Endothelial cell of umbilical vein (primary cell): Measurements from ENCODE around the gene FHOD1. TPM values are rescaled to one million over a fixed set of nuclear protein-coding genes. Genes with fewer than 3 reads are reported as not detected.

Experiments
- BruUV-seq: library from RNA; stranded (reverse); fragments of 400-500 nt; replicated peaks from 2 replicates; lab custom pipeline; 2021; lab: Mats Ljungman, UMichigan
- CTCF ChIA-PET: fragments of 300-600, 350-600 bp; sonication (Branson Sonifier 250); formaldehyde crosslinking; loops from one replicate; lab custom pipeline; 2021; ENCODE audit warnings: antibody characterized with exemption, inconsistent platforms; lab: Charles Lee
- POLR2A ChIA-PET: fragments of 300-600, 350-600 bp; sonication (Branson Sonifier 250); formaldehyde crosslinking; loops from one replicate; lab custom pipeline; 2021; ENCODE audit warnings: antibody characterized with exemption, inconsistent platforms; lab: Charles Lee
- DNase-seq: peaks from one replicate; pipeline ENCODE4 v3.0.0-alpha.2; 2011; ENCODE audit warnings: low read depth, low spot score
- FAIRE-seq: peaks from 2 replicates; lab custom pipeline; 2011; peaks lifted over from hg19 to GRCh38; lab: Jason Lieb, UNC
- H2AFZ ChIP-seq: 2 replicates; pipeline ENCODE4 v1.6.0; 2012; ENCODE audit warnings: low read depth, low read length, control low read depth, inconsistent platforms
- H3K27ac ChIP-seq: 2 replicates; pipeline ENCODE4 v1.5.1; 2011; ENCODE audit warnings: low read depth, mild to moderate bottlenecking, control low read depth, low read length, moderate library complexity; ENCODE audit not compliant: insufficient read depth
- H3K27me3 ChIP-seq, 2 experiments: 2 replicates each; pipeline versions ENCODE4 v1.6.0 to v1.6.1; 2011; ENCODE audit warnings: low read length in 2 of 2, mixed read lengths in 1 of 2; ENCODE audit not compliant: control insufficient read depth in 2 of 2, insufficient read depth in 2 of 2
- H3K36me3 ChIP-seq, 2 experiments: 2 replicates in 1 of 2; 3 replicates in 1 of 2; pipeline ENCODE4 v1.5.1; 2011; ENCODE audit warnings: low read length in 2 of 2, mild to moderate bottlenecking in 1 of 2, moderate library complexity in 1 of 2; ENCODE audit not compliant: control insufficient read depth in 2 of 2, insufficient read depth in 2 of 2; ENCODE audit errors: extremely low read depth in 1 of 2
- H3K4me1 ChIP-seq: 3 replicates; pipeline ENCODE4 v1.5.1; 2011; ENCODE audit warnings: mild to moderate bottlenecking, low read length; ENCODE audit not compliant: control insufficient read depth, insufficient read depth; ENCODE audit errors: extremely low read depth
- H3K4me2 ChIP-seq: 2 replicates; pipeline ENCODE4 v1.6.1; 2011; ENCODE audit warnings: low read length, control low read depth, mixed read lengths; ENCODE audit not compliant: insufficient read depth
- H3K4me3 ChIP-seq, 3 experiments: fragments of 200-600 bp in 1 of 3; sonication (generic), shearing (Covaris generic) in 1 of 3; replicated peaks in 1 of 3; 2 replicates each; pipeline ENCODE4 v1.5.1; 2011 to 2016; ENCODE audit warnings: control low read depth in 3 of 3, low read length in 3 of 3, mild to moderate bottlenecking in 2 of 3, inconsistent platforms in 1 of 3, low read depth in 1 of 3, moderate library complexity in 1 of 3; ENCODE audit not compliant: insufficient read depth in 1 of 3
- H3K79me2 ChIP-seq: 2 replicates; pipeline ENCODE4 v1.6.0; 2012; ENCODE audit warnings: low read length, inconsistent platforms; ENCODE audit not compliant: control insufficient read depth, insufficient read depth
- H3K9ac ChIP-seq: replicated peaks from 2 replicates; pipeline ENCODE3; 2011; ENCODE audit warnings: low read length, control low read depth; ENCODE audit not compliant: insufficient read depth; ENCODE audit errors: extremely low read depth
- H3K9me1 ChIP-seq: replicated peaks from 3 replicates; pipeline ENCODE4 v1.6.0; 2011; ENCODE audit warnings: mild to moderate bottlenecking, low read length; ENCODE audit not compliant: control insufficient read depth, insufficient read depth; ENCODE audit errors: extremely low read depth
- H3K9me3 ChIP-seq: replicated peaks from 2 replicates; pipeline ENCODE4 v1.5.1; 2012; ENCODE audit warnings: low read length, inconsistent platforms; ENCODE audit not compliant: control insufficient read depth, insufficient read depth
- H4K20me1 ChIP-seq: replicated peaks from 2 replicates; pipeline ENCODE3; 2011; ENCODE audit warnings: mild to moderate bottlenecking, low read length; ENCODE audit not compliant: control insufficient read depth, insufficient read depth; ENCODE audit errors: extremely low read depth
- EZH2 ChIP-seq: IDR thresholded peaks from 2 replicates; pipeline ENCODE4 v1.6.1; 2012; ENCODE audit warnings: borderline replicate concordance, low read depth, mild to moderate bottlenecking, moderate library complexity, low read length, inconsistent platforms; ENCODE audit not compliant: severe bottlenecking
- FOS ChIP-seq: IDR thresholded peaks from 2 replicates; pipeline ENCODE4 v1.6.1; 2011; ENCODE audit warnings: mild to moderate bottlenecking, low read length, moderate library complexity, borderline replicate concordance; ENCODE audit not compliant: insufficient read depth
- GATA2 ChIP-seq: IDR thresholded peaks from 2 replicates; pipeline ENCODE4 v1.7.0; 2011; ENCODE audit warnings: low read depth, mild to moderate bottlenecking, moderate library complexity, mixed read lengths, low read length; ENCODE audit not compliant: insufficient read length, insufficient read depth
- JUN ChIP-seq: IDR thresholded peaks from 2 replicates; pipeline ENCODE4 v1.6.1; 2011; ENCODE audit warnings: borderline replicate concordance, low read depth; ENCODE audit not compliant: insufficient read length, insufficient read depth
- MYC ChIP-seq: IDR thresholded peaks from one replicate; pipeline ENCODE4 v1.6.1; 2011; ENCODE audit warnings: mild to moderate bottlenecking, low read depth, low read length
- POLR2A ChIP-seq: IDR thresholded peaks from 2 replicates; pipeline ENCODE4 v1.6.1; 2012; ENCODE audit warnings: low read depth, mild to moderate bottlenecking, control low read depth, low read length
- POLR2AphosphoS5 ChIP-seq: IDR thresholded peaks from 2 replicates; pipeline ENCODE4 v1.6.1; 2012; ENCODE audit warnings: low read depth, mild to moderate bottlenecking, control low read depth, low read length, moderate library complexity; ENCODE audit not compliant: insufficient read depth
- dilution Hi-C: fragments of 300-500 bp; cut with MboI; formaldehyde crosslinking; loops from one replicate; pipeline ENCODE4 v1.15.0; 2019; ENCODE audit warnings: low sequenced_read_pairs; ENCODE audit not compliant: extremely low pct_ligation_motif_present
- intact Hi-C: fragments of 100-400 bp; cut with micrococcal nuclease; formaldehyde crosslinking; loops from one replicate; pipeline ENCODE4 v1.10.0; 2022
- polyA plus RNA-seq, 4 experiments: library from polyadenylated mRNA; depleted of rRNA in 3 of 4; stranded (reverse) in 3 of 4; unstranded in 1 of 4; fragments of >200 nt; gene quantifications; 2 replicates each; pipeline versions ENCODE4 v1.2.1 to v1.2.3, GENCODE V29; 2011 to 2012; ENCODE audit warnings: missing spikeins in 1 of 4
- total RNA-seq: library from RNA; stranded (reverse); gene quantifications from 2 replicates; pipeline ENCODE4 v1.2.3, GENCODE V29; 2021
- TF ChIP-seq, protein P1 (sequence below), 2 donors: IDR thresholded peaks; 1 replicate in 1 of 2; 2 replicates in 1 of 2; pipeline ENCODE4 v1.5.1; 2011; ENCODE audit warnings: low read length in 2 of 2, mild to moderate bottlenecking in 2 of 2, moderate library complexity in 2 of 2, control low read depth in 1 of 2, inconsistent platforms in 1 of 2, low read depth in 1 of 2; ENCODE audit not compliant: insufficient read depth in 1 of 2; ENCODE audit errors: extremely low read depth in 1 of 2
- TF ChIP-seq, protein P2 (sequence below): IDR thresholded peaks from 2 replicates; pipeline ENCODE4 v1.6.1; 2011; ENCODE audit not compliant: insufficient read depth, insufficient read length

The FHOD1 gene
- total and polyA plus RNA-seq, 2 donors (not counting 3 experiments of a cell fraction or from before 2014, with no cell fraction given), result 63.6 to 124 TPM

DNA sequence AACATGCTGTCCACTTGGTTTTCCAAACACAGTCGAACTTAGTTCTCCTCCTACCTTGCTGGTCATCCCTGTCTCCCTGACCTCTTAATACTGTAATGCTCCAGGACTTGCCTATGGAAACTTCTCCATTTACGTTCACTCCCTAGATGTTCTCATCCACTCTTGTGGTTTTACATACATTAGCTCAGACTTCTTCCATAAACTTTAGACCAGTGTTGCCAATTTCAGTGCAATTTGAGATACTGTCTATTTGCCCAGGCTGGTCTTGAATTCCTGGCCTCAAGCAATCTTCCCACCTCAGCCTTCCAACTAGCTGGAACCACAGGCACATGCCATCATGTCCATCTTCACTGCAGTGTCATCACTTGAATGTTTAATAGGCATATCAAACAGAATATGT lies 65.0 kb downstream of the FHOD1 start:
- ChIA-PET POLR2A (interaction anchor here (0.7 kb wide), 2 partner anchors 22 to 469 kb away, joined by 3 to 8 read pairs; no protein-coding TSS in a partner anchor), CTCF (interaction anchor here (0.7 to 1.4 kb wide), 2 partner anchors 16 to 27 kb away, joined by 3 to 5 read pairs; no protein-coding TSS in a partner anchor)
- intact Hi-C loops (no loop called here), dilution Hi-C loops (no loop called here)
- H4K20me1 ChIP-seq, result no peaks in the 10 kb centered on the region
- no peak for DNase-seq
- H3K4me3 ChIP-seq, result no peak overlapping the region
- BruUV-seq, result no TSS peak
- peaks cover 13% of the 10 kb centered on the region for H3K79me2 ChIP-seq
- no peak overlapping the region for H3K9ac ChIP-seq
- H3K4me2 ChIP-seq, result peak overlapping the region; percentile 96
- no peak for FAIRE-seq
- no peaks in the 10 kb centered on the region for H3K9me1 ChIP-seq
- H3K4me1 ChIP-seq, result peaks cover 33% of the 10 kb centered on the region
- no peaks in the 10 kb centered on the region for H3K9me3 ChIP-seq
- no peaks in the 10 kb centered on the region for H3K27me3 ChIP-seq
- no peak overlapping the region for H2AFZ ChIP-seq
- H3K27ac ChIP-seq, result no peak overlapping the region
- TF ChIP-seq, protein P1, sequence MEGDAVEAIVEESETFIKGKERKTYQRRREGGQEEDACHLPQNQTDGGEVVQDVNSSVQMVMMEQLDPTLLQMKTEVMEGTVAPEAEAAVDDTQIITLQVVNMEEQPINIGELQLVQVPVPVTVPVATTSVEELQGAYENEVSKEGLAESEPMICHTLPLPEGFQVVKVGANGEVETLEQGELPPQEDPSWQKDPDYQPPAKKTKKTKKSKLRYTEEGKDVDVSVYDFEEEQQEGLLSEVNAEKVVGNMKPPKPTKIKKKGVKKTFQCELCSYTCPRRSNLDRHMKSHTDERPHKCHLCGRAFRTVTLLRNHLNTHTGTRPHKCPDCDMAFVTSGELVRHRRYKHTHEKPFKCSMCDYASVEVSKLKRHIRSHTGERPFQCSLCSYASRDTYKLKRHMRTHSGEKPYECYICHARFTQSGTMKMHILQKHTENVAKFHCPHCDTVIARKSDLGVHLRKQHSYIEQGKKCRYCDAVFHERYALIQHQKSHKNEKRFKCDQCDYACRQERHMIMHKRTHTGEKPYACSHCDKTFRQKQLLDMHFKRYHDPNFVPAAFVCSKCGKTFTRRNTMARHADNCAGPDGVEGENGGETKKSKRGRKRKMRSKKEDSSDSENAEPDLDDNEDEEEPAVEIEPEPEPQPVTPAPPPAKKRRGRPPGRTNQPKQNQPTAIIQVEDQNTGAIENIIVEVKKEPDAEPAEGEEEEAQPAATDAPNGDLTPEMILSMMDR (IDR thresholded peaks at IDR 0.05; ENCODE audit: extremely low read depth in 1 of 2, insufficient read depth in 1 of 2, low read depth in 1 of 2, low read length in 2 of 2), result no peak
- TF ChIP-seq JUN, result no peak
- TF ChIP-seq EZH2, result no peak
- no peak for TF ChIP-seq FOS
- no peak for TF ChIP-seq MYC
- TF ChIP-seq POLR2A, result no peak
- no peak for TF ChIP-seq GATA2
- TF ChIP-seq, protein P2, sequence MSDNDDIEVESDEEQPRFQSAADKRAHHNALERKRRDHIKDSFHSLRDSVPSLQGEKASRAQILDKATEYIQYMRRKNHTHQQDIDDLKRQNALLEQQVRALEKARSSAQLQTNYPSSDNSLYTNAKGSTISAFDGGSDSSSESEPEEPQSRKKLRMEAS, result no peak
- no peak for TF ChIP-seq POLR2AphosphoS5
- H3K36me3 ChIP-seq, result no peaks in the 10 kb centered on the region
